Thymus (tissue), 11 donors: ENCODE data around the gene SERPINI1. TPM values are rescaled to one million over a fixed set of nuclear protein-coding genes. Genes with fewer than 3 reads are reported as not detected.

ENCODE experiments used
- DNase-seq, 9 donors: peaks; one replicate each; pipeline ENCODE4 v3.0.0-alpha.2; 2013; ENCODE audit warnings: low spot score in 9 of 9, low read depth in 6 of 9, missing footprints in 1 of 9
- H3K27ac ChIP-seq, 2 donors: one replicate each; pipeline ENCODE4 v1.5.1; 2013; ENCODE audit warnings: control low read depth in 1 of 2, low read depth in 1 of 2, low read length in 1 of 2, mild to moderate bottlenecking in 1 of 2, moderate library complexity in 1 of 2
- H3K27me3 ChIP-seq, 2 donors: one replicate each; pipeline ENCODE4 v1.5.1; 2013; ENCODE audit warnings: low read length in 1 of 2; ENCODE audit not compliant: control insufficient read depth in 2 of 2, insufficient read depth in 1 of 2
- H3K36me3 ChIP-seq, 2 donors: one replicate each; pipeline ENCODE4 v1.5.1; 2013; ENCODE audit warnings: low read length in 1 of 2, mild to moderate bottlenecking in 1 of 2, moderate library complexity in 1 of 2; ENCODE audit not compliant: control insufficient read depth in 2 of 2, insufficient read depth in 2 of 2
- H3K4me1 ChIP-seq, 2 donors: one replicate each; pipeline ENCODE4 v1.5.1; 2013; ENCODE audit warnings: low read length in 2 of 2; ENCODE audit not compliant: control insufficient read depth in 2 of 2, insufficient read depth in 2 of 2
- H3K4me3 ChIP-seq, 2 donors: one replicate each; pipeline ENCODE4 v1.5.1; 2013; ENCODE audit warnings: low read length in 2 of 2, control low read depth in 1 of 2, mild to moderate bottlenecking in 1 of 2
- H3K9me3 ChIP-seq, 2 donors: one replicate each; pipeline ENCODE4 v1.5.1; 2013; ENCODE audit warnings: low read length in 1 of 2, mild to moderate bottlenecking in 1 of 2; ENCODE audit not compliant: control insufficient read depth in 2 of 2, insufficient read depth in 1 of 2
- WGBS: extraction: QIAGEN DNeasy Blood & Tissue Kit; methylation state at CpG from one replicate; pipeline ENCODE4 v1.1.7; 2013; 5-methylcytosine and 5-hydroxymethylcytosine counted together
- polyA plus RNA-seq: library from polyadenylated mRNA; stranded (reverse); fragments of 200-250 nt; gene quantifications from one replicate; pipeline ENCODE4 v1.2.3, GENCODE V29; 2013
- total RNA-seq: library from RNA; stranded (reverse); fragments of 120-200 nt; gene quantifications from one replicate; pipeline ENCODE4 v1.2.4, GENCODE V29; 2013
- donor health status: healthy.

SERPINI1 gene
- total and polyA plus RNA-seq, 2 donors = 8.5 to 11.7 TPM

- no peak for DNase-seq
- Histone ChIP-seq H3K36me3 (no peaks in the 10 kb centered on the region), H3K27me3 (no peaks in the 10 kb centered on the region), H3K4me3 (no peak overlapping the region), H3K27ac (no peak overlapping the region), H3K4me1 (no peaks in the 10 kb centered on the region), H3K9me3 (no peaks in the 10 kb centered on the region)
- 94% methylated on average over 1 of the region's 1 CpG for WGBS
Observed at GRCh38 chr3:167843481-167843880, 108.0 kb downstream of the SERPINI1 start.

- H3K27ac ChIP-seq = no peak overlapping the region
- 55% methylated on average over 2 of the region's 2 CpGs for WGBS
- DNase-seq = no peak
Observed at GRCh38 chr3:167843886-167844285, 108.4 kb downstream of the SERPINI1 start.

GRCh38 chr3:167844528-167844927, 109.0 kb downstream of the SERPINI1 start:
- no peak for DNase-seq
- no peak overlapping the region for H3K27ac ChIP-seq
- no peaks in the 10 kb centered on the region for H3K27me3 ChIP-seq
- no peaks in the 10 kb centered on the region for H3K36me3 ChIP-seq
- H3K4me3 ChIP-seq = no peak overlapping the region
- H3K4me1 ChIP-seq = no peaks in the 10 kb centered on the region
- H3K9me3 ChIP-seq = no peaks in the 10 kb centered on the region

More at GRCh38 chr3:167843886-167844285, 108.4 kb downstream of the SERPINI1 start:
- H3K36me3 ChIP-seq = no peaks in the 10 kb centered on the region
- no peaks in the 10 kb centered on the region for H3K9me3 ChIP-seq
- no peaks in the 10 kb centered on the region for H3K27me3 ChIP-seq
- no peak overlapping the region for H3K4me3 ChIP-seq
- no peaks in the 10 kb centered on the region for H3K4me1 ChIP-seq

DNA sequence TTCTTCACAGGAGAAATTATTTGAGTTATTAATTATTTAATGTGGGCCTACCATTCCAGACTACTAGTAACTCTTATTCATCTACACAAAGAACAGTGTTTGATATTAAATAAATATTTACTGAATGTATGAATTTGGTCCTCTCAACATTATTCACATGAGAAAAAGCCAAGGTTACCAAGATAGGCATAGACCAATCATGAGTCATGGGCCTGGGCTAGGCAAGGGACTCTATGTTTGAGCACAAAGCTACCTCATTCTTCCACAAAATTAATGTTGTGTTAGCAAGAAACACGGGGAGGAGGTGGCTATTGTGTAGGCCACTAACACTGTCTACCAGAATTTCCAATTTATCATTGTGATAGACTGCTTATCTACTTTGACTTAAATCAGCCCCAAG, 115.7 kb downstream of the SERPINI1 start:
- Histone ChIP-seq H3K9me3 (no peaks in the 10 kb centered on the region), H3K27ac (no peak overlapping the region), H3K27me3 (no peaks in the 10 kb centered on the region), H3K36me3 (no peaks in the 10 kb centered on the region), H3K4me3 (no peak overlapping the region), H3K4me1 (no peaks in the 10 kb centered on the region)
- 91% methylated on average over 1 of the region's 1 CpG for WGBS
- no peak for DNase-seq

- H3K36me3 ChIP-seq = no peaks in the 10 kb centered on the region
- WGBS = 95% methylated on average over 3 of the region's 3 CpGs
- no peak for DNase-seq
Observed at GRCh38 chr3:167851749-167852148, 116.2 kb downstream of the SERPINI1 start.

GRCh38 chr3:167852216-167852615, 116.7 kb downstream of the SERPINI1 start:
- no peak overlapping the region for H3K4me3 ChIP-seq
- H3K36me3 ChIP-seq = no peaks in the 10 kb centered on the region
- no peak for DNase-seq
- no peaks in the 10 kb centered on the region for H3K9me3 ChIP-seq
- no peaks in the 10 kb centered on the region for H3K4me1 ChIP-seq
- no peaks in the 10 kb centered on the region for H3K27me3 ChIP-seq
- WGBS = 89% methylated on average over 2 of the region's 2 CpGs
- H3K27ac ChIP-seq = no peak overlapping the region

More at GRCh38 chr3:167851749-167852148, 116.2 kb downstream of the SERPINI1 start:
- no peaks in the 10 kb centered on the region for H3K4me1 ChIP-seq
- no peaks in the 10 kb centered on the region for H3K27me3 ChIP-seq
- no peak overlapping the region for H3K27ac ChIP-seq
- no peaks in the 10 kb centered on the region for H3K9me3 ChIP-seq
- H3K4me3 ChIP-seq = no peak overlapping the region

DNA sequence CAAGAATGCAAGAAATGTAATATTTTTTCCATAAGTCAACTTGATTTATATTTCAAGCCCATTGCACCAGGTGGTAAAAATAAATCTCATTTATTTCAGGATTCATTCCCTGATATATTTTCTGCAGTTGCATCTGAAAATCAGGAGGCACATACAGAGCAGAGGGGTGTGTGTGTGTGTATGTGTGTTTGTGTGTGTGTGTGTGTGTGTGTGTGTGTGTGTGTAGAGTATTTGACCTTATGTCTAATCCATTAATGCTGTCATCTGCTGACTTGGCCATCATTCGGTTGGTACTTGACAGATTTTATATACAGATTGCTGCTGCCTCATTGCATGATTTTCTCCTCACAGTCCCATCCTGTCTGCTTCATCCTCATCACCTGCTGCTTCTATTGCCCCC, 118.5 kb downstream of the SERPINI1 start:
- no peaks in the 10 kb centered on the region for H3K4me1 ChIP-seq
- no peaks in the 10 kb centered on the region for H3K27me3 ChIP-seq
- DNase-seq = no peak
- WGBS = 95% methylated on average over 1 of the region's 1 CpG
- no peaks in the 10 kb centered on the region for H3K9me3 ChIP-seq
- H3K4me3 ChIP-seq = no peak overlapping the region
- H3K36me3 ChIP-seq = no peaks in the 10 kb centered on the region
- H3K27ac ChIP-seq = no peak overlapping the region

DNA sequence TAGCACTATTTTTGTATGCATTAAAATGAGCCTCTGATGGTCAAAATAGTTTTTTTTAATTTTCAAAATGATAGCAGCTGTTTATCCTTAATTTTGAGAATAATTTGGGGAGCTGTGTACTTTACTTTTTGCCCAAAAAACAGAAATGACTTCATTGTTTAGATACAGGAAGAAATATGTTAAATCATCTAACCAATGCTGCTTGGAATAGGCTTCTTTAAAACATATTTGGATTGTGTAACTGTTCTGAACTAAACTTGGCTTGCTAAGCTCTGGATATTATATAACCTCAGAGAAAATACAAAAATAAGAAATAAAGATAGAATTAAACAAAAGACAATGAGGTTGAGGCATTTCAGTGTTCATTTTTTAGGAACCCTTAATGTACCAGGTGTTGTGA, 119.3 kb downstream of the SERPINI1 start:
- DNase-seq = no peak
- H3K27me3 ChIP-seq = no peaks in the 10 kb centered on the region
- H3K9me3 ChIP-seq = no peaks in the 10 kb centered on the region
- H3K36me3 ChIP-seq = no peaks in the 10 kb centered on the region
- H3K27ac ChIP-seq = no peak overlapping the region
- no peak overlapping the region for H3K4me3 ChIP-seq
- H3K4me1 ChIP-seq = no peaks in the 10 kb centered on the region

- no peaks in the 10 kb centered on the region for H3K36me3 ChIP-seq
- H3K27ac ChIP-seq = no peak overlapping the region
- H3K9me3 ChIP-seq = no peaks in the 10 kb centered on the region
- no peaks in the 10 kb centered on the region for H3K4me1 ChIP-seq
- DNase-seq = no peak
- H3K4me3 ChIP-seq = no peak overlapping the region
- 83% methylated on average over 1 of the region's 1 CpG for whole genome bisulfite sequencing
- H3K27me3 ChIP-seq = no peaks in the 10 kb centered on the region
Observed at GRCh38 chr3:167855306-167855705, 119.8 kb downstream of the SERPINI1 start.

DNA sequence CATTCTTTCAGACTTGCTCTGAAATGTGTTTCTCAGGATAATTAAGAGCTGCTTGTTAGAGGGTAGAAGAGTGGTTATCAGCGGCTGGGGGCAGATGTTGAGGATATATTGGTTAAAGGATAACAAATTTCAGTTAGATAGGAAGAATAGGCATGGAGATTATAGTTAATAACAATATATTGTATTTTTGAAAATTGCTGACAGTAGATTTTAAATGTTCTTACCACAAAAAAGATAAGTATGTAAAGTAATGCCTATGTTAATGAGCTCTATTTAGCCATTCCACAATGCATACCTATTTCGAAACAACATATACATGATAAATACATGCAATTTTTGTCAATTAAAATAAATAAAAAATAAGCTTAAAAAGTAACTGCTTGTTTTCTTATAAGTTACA, 123.3 kb downstream of the SERPINI1 start:
- no peaks in the 10 kb centered on the region for H3K36me3 ChIP-seq
- 98% methylated on average over 2 of the region's 2 CpGs for WGBS
- no peaks in the 10 kb centered on the region for H3K27me3 ChIP-seq
- H3K4me1 ChIP-seq = no peaks in the 10 kb centered on the region
- peaks cover 0 to 3% of the 10 kb centered on the region in 2 donors for H3K9me3 ChIP-seq
- H3K27ac ChIP-seq = no peak overlapping the region
- H3K4me3 ChIP-seq = no peak overlapping the region
- no peak for DNase-seq
